Inflammatory macrophage treated with lipopolysaccharide for 4 hours (primary cell): ENCODE results near the gene ABCD3.
"Not testable (repeated sequence)": the region's sequence is repeated elsewhere in the genome, so short reads cannot be mapped to it uniquely, and the experiment has no call there.

ENCODE experiments used
- DNase-seq: peaks from one replicate; pipeline ENCODE4 v3.0.0-alpha.2; 2020

The ABCD3 gene

GRCh38 chr1:94553323-94553730 is 135.1 kb downstream of the ABCD3 start:
- no peak for DNase-seq

DNA sequence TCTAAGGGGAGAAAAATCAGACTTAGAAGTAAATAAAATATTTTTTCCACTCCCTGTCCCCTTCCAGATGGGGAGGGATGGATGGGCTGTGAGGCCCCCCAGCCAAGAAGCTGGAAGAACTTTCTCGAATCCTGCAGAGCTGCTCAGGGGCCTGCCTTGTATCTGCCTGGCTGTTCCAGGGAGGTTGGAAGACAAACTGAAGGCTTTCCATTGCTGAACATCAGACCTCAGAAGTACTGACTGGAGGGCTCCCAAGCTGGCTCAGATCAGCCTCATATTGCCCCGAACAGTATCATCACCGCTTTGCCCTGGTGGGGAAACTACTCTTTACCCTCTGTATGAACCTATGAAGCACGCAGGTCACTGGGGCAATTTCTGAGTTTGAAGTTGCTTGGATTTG is 135.7 kb downstream of the ABCD3 start:
- no peak for DNase-seq

DNA sequence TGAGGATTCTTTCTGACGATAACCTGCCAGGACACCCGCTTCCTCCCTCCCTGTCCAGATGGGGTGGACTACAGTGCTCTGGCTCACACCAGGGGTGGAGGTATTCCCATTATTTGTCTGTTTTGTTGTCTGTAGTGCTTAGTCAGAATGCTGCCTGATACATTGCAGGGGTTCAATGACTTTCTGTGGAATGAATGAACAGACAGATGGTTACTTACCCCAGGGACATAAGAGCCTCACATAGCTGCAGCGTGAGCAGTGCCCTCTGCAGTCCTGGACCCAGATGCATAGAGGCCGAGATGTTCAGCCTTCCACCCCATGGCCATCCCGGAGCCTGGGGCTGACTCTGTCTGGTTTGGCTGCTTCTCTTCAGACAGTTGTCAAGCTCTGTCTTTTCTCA is 136.4 kb downstream of the ABCD3 start:
- no peak for DNase-seq

DNA sequence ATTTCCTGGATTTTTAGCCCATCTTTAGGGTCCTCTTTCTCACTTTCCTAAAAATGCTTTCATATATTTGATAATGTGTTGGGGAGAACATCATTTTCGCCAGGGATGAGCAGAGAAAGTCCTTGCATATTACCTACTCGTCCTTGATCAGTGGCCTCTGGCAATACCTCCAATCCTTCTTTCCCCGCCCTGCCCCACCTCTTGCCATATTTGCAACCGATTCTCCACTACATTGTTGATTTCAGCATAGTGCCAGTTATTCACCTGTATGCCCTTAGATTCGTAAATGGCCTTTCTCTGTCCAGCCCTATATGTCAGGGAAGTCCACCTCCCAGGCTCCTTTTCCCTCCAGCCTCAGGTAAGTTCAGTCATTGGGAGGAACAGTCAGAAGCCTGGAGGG is 136.9 kb downstream of the ABCD3 start:
- DNase-seq, result no peak

DNA sequence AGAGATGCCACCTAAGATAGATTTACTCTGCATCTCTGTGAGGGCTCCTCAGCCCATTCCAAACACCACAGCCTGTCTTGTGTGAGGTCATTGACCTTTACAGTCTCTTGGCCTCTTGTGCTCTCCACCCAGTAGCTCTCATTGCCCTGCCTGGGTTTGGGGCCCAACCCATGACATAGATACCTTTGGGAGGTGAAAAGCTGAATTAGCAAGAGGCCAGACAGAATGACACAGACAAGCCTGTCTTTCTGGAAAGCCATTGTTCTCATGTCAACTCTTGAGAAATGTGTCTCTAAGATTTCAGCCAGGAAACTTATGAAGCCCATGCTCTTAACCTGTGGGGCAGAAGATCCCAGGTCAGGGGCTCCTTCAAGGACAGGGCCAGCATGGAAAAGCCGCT is 141.7 kb downstream of the ABCD3 start:
- DNase-seq, result no peak

GRCh38 chr1:94560333-94560732 is 142.1 kb downstream of the ABCD3 start:
- DNase-seq, result no peak

GRCh38 chr1:94562519-94563260 is 144.5 kb downstream of the ABCD3 start:
- no peak for DNase-seq

DNA sequence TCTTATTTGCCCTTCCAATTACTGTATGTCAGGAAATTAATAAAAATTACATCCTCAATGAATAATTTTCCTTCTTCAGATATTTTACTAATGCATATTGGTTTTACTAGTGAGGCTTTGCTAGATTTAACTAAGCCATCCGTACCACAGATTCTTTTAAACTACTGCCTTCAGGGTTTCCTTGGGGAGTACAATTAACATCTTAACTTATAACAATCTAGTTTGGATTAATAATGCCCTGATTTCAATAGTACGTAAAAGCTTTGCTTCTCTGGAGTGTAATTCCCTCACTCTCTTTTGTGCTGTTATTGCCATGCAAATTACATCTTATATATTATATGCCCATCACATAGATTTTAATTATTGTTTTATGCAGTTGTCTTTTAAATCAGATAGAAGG is 147.7 kb downstream of the ABCD3 start:
- DNase-seq, result no peak

DNA sequence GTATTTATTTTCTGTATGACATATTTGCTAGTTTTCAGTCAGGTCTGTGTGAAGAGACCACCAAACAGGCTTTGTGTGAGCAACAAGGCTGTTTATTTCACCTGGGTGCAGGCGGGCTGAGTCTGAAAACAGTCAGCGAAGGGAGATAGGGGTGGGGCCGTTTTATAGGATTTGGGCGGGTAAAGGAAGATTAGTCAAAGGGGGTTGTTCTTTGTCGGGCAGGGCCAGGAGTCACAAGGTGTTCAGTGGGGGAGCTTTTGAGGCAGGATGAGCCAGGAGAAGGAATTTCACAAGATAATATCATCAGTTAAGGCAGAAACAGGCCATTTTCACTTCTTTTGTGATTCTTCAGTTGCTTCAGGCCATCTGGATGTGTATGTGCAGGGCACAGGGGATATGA is 148.2 kb downstream of the ABCD3 start:
- not testable (repeated sequence) for DNase-seq

GRCh38 chr1:94567975-94568607 is 149.9 kb downstream of the ABCD3 start:
- not testable (repeated sequence) for DNase-seq
